ENCODE measurements around the gene PCK1.

Gene PCK1

DNA sequence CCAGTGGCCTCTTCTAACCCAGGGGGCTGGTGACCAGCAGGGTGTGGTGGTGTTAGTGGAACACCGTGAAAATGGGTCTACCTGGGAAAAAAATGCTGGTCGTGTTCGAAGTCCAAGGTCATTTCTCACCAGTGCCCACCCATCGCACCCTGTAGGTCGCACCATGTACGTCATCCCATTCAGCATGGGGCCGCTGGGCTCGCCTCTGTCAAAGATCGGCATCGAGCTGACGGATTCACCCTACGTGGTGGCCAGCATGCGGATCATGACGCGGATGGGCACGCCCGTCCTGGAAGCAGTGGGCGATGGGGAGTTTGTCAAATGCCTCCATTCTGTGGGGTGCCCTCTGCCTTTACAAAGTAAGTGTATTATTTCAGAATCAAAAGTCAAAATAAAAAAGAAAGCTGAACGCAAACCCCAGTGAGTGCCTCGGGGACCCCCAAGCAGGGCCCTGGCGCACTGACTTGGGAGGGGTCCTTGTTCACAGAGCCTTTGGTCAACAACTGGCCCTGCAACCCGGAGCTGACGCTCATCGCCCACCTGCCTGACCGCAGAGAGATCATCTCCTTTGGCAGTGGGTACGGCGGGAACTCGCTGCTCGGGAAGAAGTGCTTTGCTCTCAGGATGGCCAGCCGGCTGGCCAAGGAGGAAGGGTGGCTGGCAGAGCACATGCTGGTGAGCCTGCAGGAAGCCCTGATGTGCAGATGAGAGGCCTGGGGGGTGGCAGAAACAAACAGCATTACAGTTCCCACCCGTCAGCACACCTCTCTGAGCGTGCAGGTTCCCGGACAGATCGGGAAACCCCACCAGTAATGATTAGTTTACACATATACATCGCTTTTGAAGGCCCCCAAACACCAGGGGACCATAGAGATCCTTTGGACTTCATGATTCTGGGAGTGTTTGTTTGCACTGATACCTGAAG, 1.9 kb downstream of the PCK1 start:
- H3K4me1 Mint-ChIP-seq = no peaks in the 10 kb centered on the region
- H3K9me3 Mint-ChIP-seq = no peaks in the 10 kb centered on the region
- DNase-seq = no peak
- H3K4me3 Mint-ChIP-seq = no peak overlapping the region
- peaks cover 6% of the 10 kb centered on the region for H3K27me3 Mint-ChIP-seq
- ATAC-seq = no peak
- no peaks in the 10 kb centered on the region for H3K36me3 Mint-ChIP-seq (ENCODE audit: low read depth)
- H3K27ac Mint-ChIP-seq = no peak overlapping the region

DNA sequence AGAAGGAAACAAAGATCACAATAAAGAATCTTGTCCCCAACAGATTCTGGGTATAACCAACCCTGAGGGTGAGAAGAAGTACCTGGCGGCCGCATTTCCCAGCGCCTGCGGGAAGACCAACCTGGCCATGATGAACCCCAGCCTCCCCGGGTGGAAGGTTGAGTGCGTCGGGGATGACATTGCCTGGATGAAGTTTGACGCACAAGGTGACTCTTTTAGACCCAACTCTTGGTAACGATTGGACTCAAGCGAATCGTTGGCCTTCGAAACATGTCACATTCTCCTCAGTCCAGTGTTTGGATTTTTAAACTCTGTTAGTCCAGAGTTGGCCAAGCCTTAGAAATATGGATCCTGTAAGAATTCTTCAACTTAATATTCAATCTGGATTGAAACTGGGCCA, 2.6 kb downstream of the PCK1 start:
- no peaks in the 10 kb centered on the region for H3K4me1 Mint-ChIP-seq
- ATAC-seq (no peak), DNase-seq (no peak)
- H3K9me3 Mint-ChIP-seq = no peaks in the 10 kb centered on the region
- H3K4me3 Mint-ChIP-seq = no peak overlapping the region
- H3K27me3 Mint-ChIP-seq = peaks cover 6% of the 10 kb centered on the region
- H3K27ac Mint-ChIP-seq = no peak overlapping the region
- H3K36me3 Mint-ChIP-seq (ENCODE audit: low read depth) = no peaks in the 10 kb centered on the region

DNA sequence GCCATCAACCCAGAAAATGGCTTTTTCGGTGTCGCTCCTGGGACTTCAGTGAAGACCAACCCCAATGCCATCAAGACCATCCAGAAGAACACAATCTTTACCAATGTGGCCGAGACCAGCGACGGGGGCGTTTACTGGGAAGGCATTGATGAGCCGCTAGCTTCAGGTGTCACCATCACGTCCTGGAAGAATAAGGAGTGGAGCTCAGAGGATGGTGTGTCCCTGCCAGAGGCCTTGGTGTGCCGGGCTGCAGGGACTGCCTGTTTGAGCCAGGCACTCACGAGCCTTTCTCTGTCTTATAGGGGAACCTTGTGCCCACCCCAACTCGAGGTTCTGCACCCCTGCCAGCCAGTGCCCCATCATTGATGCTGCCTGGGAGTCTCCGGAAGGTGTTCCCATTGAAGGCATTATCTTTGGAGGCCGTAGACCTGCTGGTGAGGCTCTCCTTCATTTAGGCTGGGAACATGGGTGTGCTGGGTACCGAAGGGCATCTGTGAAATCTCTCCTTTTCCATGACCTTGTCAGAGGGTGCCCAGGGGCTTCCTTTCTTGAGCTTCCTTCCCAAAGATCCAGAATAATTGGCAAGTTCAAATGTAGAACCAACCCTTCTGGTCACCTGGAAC, 3.4 kb downstream of the PCK1 start:
- H3K4me1 Mint-ChIP-seq = no peaks in the 10 kb centered on the region
- peaks cover 4% of the 10 kb centered on the region for H3K27me3 Mint-ChIP-seq
- DNase-seq (no peak), ATAC-seq (no peak)
- H3K36me3 Mint-ChIP-seq (ENCODE audit: low read depth) = no peaks in the 10 kb centered on the region
- H3K9me3 Mint-ChIP-seq = no peaks in the 10 kb centered on the region
- no peak overlapping the region for H3K4me3 Mint-ChIP-seq
- H3K27ac Mint-ChIP-seq = no peak overlapping the region

DNA sequence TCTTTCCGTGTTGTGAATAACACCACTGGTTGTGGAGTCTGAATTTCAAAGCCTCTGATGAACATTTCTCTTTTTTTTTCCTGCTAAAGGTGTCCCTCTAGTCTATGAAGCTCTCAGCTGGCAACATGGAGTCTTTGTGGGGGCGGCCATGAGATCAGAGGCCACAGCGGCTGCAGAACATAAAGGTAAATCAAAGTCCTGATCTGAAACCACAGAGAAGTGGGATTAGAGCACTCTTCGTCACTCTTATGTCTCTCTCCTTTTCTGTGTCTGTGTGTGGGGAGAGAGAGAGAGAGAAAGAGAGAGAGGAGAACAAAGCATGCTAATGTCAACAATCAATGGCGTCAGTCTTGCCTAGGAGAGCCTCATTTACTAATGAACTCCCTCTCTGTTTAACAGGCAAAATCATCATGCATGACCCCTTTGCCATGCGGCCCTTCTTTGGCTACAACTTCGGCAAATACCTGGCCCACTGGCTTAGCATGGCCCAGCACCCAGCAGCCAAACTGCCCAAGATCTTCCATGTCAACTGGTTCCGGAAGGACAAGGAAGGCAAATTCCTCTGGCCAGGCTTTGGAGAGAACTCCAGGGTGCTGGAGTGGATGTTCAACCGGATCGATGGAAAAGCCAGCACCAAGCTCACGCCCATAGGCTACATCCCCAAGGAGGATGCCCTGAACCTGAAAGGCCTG, 4.2 kb downstream of the PCK1 start:
- Mint-ChIP-seq H3K4me3 (no peak overlapping the region), H3K9me3 (no peaks in the 10 kb centered on the region), H3K36me3 (ENCODE audit: low read depth) (no peaks in the 10 kb centered on the region), H3K27me3 (peaks cover 2% of the 10 kb centered on the region), H3K4me1 (no peaks in the 10 kb centered on the region), H3K27ac (no peak overlapping the region)
- DNase-seq = no peak
- ATAC-seq = no peak

DNA sequence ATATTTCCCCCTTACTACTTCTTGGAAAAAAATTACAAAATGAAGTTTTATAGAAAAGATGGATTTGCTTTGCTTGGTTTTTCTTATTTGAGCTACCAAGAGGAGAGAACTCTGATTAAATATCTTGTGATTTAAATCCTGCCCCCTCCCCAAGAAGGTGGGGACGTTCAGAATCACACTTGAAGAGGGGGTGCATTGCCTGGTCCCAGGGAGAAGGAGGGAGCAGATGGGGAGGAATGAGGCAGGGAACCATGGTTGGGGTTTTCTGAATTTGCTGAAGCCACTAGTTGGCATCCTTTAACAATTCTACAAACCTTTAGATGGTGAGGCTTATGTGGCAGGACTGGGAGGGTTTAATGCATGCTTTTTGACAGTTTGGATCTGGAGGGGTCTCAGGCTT, 5.5 kb downstream of the PCK1 start:
- H3K27ac Mint-ChIP-seq = no peak overlapping the region
- no peak overlapping the region for H3K4me3 Mint-ChIP-seq
- no peak for ATAC-seq
- no peaks in the 10 kb centered on the region for H3K4me1 Mint-ChIP-seq
- DNase-seq = no peak
- no peaks in the 10 kb centered on the region for H3K9me3 Mint-ChIP-seq
- H3K27me3 Mint-ChIP-seq = peaks cover 4% of the 10 kb centered on the region
- no peaks in the 10 kb centered on the region for H3K36me3 Mint-ChIP-seq (ENCODE audit: low read depth)

DNA sequence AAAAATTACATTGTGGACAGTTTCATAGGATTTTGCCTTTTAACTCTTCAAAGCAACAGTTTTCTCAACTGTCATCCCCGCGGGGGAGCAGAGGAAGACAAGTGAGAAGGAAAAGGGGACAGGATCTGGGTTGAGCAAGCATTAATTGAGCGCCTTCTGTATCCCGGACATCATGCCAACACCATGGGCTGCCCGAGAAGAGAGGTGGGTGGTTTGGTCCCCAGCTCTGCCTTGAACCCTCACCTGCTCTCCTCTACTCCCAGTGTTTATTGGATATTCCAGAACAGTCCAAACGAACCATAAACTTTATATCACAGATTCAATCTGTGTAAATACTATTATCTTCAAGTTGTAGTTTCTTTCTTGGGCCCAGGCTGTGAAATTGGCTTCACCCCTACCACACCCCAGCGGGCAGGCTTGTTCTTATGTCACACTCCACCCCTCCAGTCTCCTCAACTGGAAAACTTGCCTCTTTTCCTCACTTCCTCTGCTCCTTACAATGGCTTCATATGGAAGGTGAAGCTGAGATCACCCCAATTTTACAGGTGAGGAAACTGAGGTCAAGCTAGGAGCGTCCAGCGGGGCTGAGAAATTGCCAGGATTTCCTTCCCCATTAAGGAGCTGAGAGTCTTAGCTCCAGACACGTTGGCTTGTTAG, 6.0 kb downstream of the PCK1 start:
- H3K9me3 Mint-ChIP-seq = no peaks in the 10 kb centered on the region
- no peaks in the 10 kb centered on the region for H3K4me1 Mint-ChIP-seq
- DNase-seq = no peak
- no peak for ATAC-seq
- H3K27me3 Mint-ChIP-seq = peaks cover 4% of the 10 kb centered on the region
- H3K36me3 Mint-ChIP-seq (ENCODE audit: low read depth) = no peaks in the 10 kb centered on the region
- no peak overlapping the region for H3K4me3 Mint-ChIP-seq
- H3K27ac Mint-ChIP-seq = no peak overlapping the region

DNA sequence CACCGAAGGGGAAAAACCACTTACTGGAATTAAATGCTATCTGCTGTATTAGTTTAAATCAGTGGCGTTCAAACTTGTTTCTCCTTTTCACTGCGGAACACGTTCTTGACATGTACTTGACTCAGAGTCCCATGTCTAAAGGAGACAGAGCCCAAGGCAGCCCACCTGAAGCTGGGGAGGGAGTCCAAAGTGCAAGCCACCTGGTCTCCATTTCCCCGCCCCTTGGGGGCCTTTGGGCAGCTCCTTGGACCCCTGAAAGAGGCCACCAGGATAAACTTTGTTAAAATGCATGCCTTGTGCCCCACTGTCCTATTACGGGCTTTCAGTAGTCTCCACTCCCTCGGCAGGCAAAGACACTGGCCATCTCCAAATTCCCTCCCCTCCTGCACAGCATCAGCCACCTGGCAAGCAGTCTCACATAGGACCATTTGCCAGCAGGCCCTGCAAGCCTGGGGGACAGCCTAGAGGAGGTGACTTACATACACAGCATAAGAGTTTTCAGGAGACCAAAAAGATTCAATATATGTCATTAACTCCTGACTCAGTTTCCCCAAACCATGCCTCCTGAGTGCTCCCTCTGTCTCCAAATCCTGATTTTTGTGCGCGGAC, 6.7 kb downstream of the PCK1 start:
- Mint-ChIP-seq H3K4me1 (no peaks in the 10 kb centered on the region), H3K27ac (no peak overlapping the region), H3K27me3 (peaks cover 4% of the 10 kb centered on the region), H3K4me3 (no peak overlapping the region), H3K9me3 (no peaks in the 10 kb centered on the region), H3K36me3 (ENCODE audit: low read depth) (no peaks in the 10 kb centered on the region)
- DNase-seq = no peak
- ATAC-seq = no peak

DNA sequence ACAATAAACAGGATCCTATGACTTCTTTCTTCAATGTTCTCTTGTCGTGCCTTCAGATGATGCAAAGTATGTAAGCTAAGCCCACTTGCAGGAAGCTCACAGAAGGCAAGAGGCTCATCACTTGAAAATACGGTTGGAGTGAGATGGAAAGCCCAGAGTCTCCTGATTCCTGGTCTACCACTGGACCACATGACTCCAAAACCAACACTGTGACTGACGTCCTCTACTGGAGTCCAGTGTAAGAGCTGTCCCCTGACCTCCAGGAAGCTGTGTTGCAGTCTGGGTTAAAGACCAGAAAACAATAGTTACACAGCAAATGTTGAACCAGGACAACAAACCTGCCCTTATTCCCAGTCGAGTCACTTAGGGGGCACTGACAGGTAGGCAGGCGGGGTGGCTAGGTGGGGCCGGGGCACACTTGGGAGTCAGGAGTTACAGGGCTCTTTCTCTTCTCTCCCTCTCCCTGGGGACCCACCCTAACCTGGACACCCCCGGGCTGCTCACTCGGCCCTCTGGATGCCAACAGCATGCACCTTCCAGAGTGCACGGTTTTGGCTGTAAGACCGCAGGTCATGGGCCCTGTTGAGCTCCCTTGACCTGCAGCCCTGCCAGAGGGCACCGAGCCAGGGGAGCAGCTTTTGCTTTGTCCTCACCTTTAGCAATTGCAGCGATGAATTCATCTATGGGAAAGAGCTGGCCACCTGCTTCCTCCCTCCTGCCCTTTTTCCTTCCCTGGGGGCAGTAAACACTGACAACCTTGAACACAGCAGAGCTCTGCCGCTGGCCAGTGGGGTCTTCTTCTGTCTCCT, 7.4 kb downstream of the PCK1 start:
- Mint-ChIP-seq H3K4me3 (no peak overlapping the region), H3K9me3 (no peaks in the 10 kb centered on the region), H3K4me1 (no peaks in the 10 kb centered on the region), H3K27ac (no peak overlapping the region), H3K27me3 (peaks cover 4% of the 10 kb centered on the region), H3K36me3 (ENCODE audit: low read depth) (no peaks in the 10 kb centered on the region)
- DNase-seq (no peak), ATAC-seq (no peak)

DNA sequence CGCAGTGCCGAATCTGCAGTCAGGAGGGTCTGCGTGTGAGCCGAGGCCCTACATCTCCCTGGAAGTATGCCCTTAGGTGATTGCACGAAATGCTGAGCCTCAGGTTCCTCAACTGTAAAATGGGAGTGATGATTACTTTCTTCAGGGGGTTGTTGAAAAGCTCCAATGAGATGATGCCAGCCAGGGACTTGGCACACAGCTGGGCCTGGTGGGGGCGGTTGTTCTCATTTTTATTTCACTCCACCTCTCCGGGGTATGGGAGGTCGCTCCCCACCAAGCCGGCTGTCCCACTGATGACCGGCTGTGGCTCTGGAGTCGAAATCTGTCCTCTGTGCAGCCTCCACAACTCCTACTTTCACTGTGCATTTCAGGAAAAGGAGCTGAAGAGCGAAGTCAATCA, 8.1 kb downstream of the PCK1 start:
- Mint-ChIP-seq H3K9me3 (no peaks in the 10 kb centered on the region), H3K4me1 (no peaks in the 10 kb centered on the region), H3K27ac (no peak overlapping the region), H3K36me3 (ENCODE audit: low read depth) (no peaks in the 10 kb centered on the region), H3K4me3 (no peak overlapping the region), H3K27me3 (peaks cover 5% of the 10 kb centered on the region)
- ATAC-seq (no peak), DNase-seq (no peak)

DNA sequence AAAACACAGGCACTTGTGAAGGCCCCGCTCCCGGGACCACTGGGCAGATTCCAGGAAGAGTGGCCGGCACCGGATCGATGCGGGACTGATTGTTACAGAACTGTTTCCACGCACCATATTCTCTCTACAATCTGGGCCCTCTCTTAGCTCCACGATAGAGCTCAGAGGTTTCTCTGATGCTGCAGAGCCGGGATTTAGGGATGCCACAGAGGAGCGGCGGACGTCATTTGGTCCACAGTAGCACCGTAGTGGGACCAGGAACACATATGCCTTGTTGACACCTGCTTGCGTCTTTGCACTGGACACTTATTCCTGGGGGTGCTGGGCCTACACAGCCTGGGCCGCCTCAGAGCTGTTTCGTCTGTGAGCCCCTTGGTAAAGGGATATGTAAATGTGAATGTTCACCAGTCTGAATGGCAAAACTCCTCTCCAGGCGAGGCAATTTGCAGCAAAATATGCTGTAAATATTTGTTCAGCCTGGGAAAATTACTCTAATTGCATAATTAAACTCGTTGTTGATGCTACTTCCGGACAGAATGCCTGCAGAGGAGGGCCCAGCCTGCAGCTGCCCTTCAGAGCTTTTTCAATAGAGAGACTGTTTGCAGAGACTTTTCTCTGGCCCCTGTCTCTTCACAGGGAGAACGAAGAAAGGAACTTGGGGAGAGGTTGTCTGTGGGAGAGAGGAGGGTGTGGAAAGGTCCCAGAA, 9.4 kb downstream of the PCK1 start:
- Mint-ChIP-seq H3K4me1 (no peaks in the 10 kb centered on the region), H3K27me3 (peaks cover 9% of the 10 kb centered on the region), H3K36me3 (ENCODE audit: low read depth) (no peaks in the 10 kb centered on the region), H3K9me3 (no peaks in the 10 kb centered on the region), H3K27ac (no peak overlapping the region), H3K4me3 (no peak overlapping the region)
- DNase-seq = no peak
- ATAC-seq = no peak

DNA sequence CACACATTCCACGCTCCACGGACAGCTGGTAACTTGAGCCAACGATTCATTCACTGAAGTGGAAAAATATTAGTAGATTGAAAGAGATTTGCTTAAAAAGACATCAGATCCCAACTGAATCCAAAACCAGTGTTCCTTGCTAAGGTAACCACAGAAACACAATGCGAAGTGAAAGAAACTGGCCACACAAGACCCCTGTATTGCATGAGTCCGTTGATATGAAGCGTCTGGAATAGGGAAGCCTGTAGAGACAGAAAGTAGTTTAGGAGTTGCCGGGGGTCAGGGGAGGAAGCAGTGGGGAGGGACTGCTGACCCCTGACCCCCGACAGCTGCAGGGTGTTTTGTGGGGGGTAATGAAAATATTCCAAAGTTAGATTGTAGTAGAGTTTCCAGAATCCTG, 10.0 kb downstream of the PCK1 start:
- H3K27ac Mint-ChIP-seq = no peak overlapping the region
- DNase-seq = no peak
- no peak for ATAC-seq
- H3K4me3 Mint-ChIP-seq = no peak overlapping the region
- H3K9me3 Mint-ChIP-seq = no peaks in the 10 kb centered on the region
- H3K27me3 Mint-ChIP-seq = peaks cover 9% of the 10 kb centered on the region
- no peaks in the 10 kb centered on the region for H3K4me1 Mint-ChIP-seq
- no peaks in the 10 kb centered on the region for H3K36me3 Mint-ChIP-seq (ENCODE audit: low read depth)

DNA sequence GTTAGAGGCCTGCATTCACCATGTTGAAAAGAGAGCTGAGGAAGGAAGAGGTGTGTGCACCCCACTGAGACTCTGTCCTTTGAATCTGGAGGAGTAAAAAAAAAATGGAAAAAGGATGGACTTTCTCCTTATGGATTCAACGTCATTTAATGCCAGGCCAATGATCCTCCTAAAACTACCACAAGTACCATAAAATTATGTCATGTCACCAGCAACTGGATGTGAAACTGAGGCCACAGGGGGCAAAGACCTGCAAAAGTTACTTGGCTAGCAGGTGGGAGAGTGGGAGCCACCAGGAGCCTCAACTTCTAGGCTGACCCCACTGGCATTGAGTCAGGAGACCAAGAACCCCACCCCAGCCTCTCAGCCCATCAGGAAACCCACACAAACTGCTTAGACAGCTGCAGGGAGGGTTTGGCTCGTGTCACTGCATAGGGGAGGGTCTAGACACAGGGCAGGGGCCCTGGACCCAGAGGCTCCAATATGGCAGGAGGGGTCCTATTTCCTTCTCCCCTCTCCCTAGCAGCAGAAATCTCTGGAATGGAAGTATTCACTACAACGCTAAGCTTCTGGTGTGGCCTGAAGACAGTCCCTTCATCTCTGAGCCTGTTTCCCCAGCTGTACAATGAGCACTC, 11.0 kb downstream of the PCK1 start:
- no peak for DNase-seq
- H3K27ac Mint-ChIP-seq = no peak overlapping the region

DNA sequence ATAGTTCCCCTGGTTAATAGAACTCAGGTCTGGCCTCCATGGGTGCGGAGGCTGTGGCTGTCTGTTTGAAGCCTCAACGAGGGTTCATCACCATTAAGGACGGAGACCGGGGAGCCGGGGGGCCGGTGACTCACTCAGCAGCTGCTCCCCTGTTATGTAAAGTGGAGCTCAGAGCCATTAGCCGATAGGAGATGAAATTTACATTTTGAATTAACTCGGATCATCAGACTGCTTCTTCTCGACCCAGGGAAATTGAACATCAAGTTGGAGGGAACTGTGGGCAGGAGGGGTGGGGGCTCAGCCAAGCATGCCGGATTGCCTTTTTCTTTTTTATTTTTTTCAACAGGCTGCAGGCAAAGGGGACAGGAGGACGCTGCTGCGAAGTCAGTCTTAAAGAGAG, 12.3 kb downstream of the PCK1 start:
- DNase-seq = no peak
- Mint-ChIP-seq H3K36me3 (ENCODE audit: low read depth) (no peaks in the 10 kb centered on the region), H3K4me3 (no peak overlapping the region), H3K4me1 (no peaks in the 10 kb centered on the region), H3K9me3 (no peaks in the 10 kb centered on the region), H3K27ac (no peak overlapping the region), H3K27me3 (peaks cover 9% of the 10 kb centered on the region)
- ATAC-seq = no peak

More for the DNA sequence above, 11.0 kb downstream of the PCK1 start:
- Mint-ChIP-seq H3K9me3 (no peaks in the 10 kb centered on the region), H3K4me3 (no peak overlapping the region), H3K27me3 (peaks cover 9% of the 10 kb centered on the region), H3K4me1 (no peaks in the 10 kb centered on the region), H3K36me3 (ENCODE audit: low read depth) (no peaks in the 10 kb centered on the region)
- ATAC-seq = no peak
